HG02610 (cell line): Measurements from ENCODE around the gene KLRC2.
"Not testable (repeated sequence)": the region's sequence is repeated elsewhere in the genome, so short reads cannot be mapped to it uniquely, and the experiment has no call there.

Experiments
- ATAC-seq: cut with Tn5 transposase; IDR thresholded peaks from one replicate; pipeline ENCODE4 v1.9.1; 2021; ENCODE audit warnings: mild to moderate bottlenecking, moderate library complexity; ENCODE audit not compliant: unreplicated experiment

The KLRC2 gene

DNA sequence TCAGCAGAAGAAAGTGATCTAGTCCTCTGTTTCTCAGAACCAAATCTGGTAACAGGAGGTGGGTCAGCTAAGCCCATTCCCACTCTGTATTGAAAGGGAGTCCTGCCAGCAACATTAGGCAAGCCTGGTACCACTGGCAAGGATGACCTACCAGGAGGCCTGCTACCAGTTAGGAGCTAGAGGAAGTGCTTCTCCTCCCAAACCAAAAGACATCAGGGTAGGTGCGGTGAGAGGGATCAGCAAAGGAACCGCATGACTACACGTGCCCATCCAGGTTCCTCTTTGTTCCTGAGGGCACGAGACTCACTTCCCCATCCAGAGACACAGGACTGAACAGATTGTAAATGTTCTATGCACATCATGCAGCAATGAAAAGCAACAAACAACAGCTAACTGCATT lies 29.1 kb downstream of the KLRC2 start:
- no peak for ATAC-seq

DNA sequence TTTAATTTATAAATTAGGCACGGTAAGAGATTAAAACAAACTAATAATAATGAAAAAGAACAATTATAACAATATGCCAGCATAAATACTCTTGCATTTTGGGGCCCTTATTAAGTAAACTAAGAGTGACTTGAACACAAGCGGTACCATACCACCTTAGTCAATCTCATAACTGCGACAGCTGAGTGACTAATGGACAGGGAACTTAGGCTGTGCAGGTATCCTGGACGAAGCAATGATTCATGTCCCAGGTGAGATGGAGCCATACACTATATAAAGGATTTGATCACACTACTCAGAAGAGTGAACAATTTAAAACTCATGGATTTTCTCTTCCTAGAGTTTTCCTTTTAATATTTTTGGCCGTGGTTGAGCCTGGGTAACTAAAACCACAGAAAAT lies 30.5 kb downstream of the KLRC2 start:
- ATAC-seq: no peak

DNA sequence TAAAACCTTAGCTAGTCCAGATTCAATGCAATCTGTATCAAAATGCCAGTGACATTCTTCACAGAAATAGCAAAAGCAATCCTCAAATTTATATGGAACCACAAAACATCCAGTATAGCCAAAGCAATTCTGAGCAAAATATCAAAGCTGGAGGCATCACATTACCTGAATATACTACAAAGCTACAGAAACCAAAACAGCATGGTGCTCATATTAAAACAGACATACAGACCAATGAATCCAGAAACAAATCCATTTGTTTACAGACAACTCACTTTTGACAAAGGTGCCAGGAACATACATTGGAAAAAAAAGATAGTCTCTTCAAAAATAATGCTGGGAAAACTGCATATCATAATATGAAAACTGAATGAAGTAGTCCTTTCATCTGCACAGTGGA lies 31.0 kb downstream of the KLRC2 start:
- ATAC-seq: no peak

GRCh38 chr12:10400829-10401228 lies 35.0 kb downstream of the KLRC2 start:
- ATAC-seq: no peak

DNA sequence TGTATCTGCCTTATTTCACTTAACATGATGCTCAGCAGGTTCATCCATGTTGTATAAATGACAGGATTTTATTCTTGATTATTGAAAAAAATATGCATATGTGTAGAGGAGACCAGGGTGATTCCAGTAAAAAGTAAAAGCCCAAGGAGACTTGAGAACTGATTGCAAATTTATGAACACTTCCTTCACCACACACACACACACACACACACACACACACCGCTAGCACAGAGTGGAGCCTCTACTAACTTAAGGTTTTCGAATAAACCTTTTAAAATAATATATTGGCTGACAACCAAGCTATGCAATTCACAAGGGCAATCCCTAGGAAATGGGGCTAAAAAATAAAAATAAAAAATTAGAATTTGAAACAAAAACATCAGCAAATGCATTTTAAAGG lies 37.6 kb downstream of the KLRC2 start:
- no peak for ATAC-seq

DNA sequence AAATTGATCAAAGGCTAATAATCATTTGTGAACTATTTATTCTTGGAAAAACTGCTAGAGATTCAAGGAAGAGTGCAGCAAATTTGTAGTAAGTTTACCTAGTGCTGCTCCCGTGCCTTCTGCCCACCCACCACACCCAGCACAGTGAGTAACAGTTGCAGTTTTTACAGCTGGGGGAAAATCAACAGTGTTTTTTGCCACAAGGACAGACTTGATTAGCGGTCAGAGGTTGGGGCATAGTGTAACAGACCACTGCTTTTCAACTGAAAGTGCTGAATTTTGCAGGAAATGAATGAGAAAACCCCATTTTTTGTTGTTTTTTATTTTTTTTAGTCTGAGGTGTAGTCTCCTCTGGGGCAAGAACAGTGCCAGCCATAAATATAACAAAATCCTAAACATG lies 38.5 kb downstream of the KLRC2 start:
- ATAC-seq: no peak

GRCh38 chr12:10396176-10396575 lies 39.6 kb downstream of the KLRC2 start:
- not testable (repeated sequence) for ATAC-seq

DNA sequence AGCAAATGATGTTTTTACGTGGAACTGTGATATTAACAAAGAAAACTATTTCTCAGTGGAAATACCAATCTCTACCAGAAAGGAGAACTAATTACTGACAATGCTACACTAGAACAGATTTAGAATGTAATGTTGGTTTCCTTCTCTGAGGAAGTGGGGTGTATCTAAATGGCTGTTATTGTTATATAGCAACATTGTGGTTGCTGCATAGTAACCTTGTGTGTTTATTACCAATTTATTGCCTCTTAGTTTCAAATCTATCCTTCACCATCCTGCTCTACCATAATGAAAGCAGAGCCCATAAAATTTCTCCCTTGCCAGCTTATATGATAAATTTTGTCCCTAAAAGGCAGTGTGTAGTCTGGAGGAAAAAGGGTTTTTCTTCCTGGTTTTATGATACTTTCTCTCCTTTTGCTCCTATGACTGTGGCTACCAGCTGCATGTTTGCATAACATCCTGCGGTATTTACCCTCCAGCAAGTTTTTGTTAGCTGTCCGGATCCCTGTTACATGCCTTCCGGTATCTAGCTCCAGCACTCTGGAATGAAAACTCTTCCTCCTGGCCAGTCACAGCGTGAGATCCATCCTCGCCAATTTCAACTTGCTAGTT lies 40.3 kb downstream of the KLRC2 start:
- ATAC-seq: peak; percentile 77

GRCh38 chr12:10394531-10395152 lies 41.2 kb downstream of the KLRC2 start:
- ATAC-seq: not testable (repeated sequence)

DNA sequence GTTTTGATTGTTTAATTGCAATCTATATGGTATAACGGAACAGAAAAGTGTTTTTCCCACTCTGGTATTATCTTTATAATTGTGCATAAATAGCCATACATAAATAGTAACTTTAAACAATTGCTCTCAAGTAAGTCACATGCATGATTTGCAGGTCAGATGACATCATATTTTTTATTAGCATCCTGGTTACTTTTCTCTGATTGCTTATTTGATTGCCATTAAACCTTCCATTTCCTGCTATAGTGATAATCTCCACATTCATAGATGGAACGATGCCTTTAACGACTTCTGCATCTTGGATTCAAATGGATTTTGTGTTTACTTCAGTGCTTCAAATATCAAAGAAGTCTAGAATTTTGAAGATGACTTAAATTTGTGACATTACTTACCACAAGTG lies 42.5 kb downstream of the KLRC2 start:
- ATAC-seq: no peak

DNA sequence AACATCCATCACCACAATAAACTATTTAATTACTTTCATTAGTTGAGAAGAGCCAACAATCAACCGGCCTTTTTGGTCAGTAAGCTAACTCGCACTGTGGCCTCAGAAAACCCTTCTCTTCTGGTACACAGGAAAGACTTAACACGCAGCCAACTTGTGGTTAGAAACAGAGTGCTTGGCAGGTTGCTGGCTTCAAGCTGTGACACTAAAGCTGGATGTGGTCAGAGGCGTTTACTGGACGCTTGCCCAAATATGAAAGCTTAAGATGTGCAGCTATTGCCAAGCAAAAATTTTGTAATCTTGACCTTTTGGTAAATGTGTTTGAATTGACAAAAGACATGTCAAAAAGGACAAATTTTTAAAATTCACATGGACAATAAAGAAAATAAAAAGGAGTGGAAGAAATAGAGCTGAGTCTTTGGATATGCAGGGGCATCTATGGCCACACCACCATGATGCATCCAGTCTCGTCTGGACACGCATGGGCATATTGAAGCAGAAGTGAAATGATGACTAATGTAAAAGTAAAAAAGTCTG lies 43.3 kb downstream of the KLRC2 start:
- ATAC-seq: peak; percentile 72

- ATAC-seq: not testable (repeated sequence)
Measured at GRCh38 chr12:10390991-10391390, 44.8 kb downstream of the KLRC2 start.

DNA sequence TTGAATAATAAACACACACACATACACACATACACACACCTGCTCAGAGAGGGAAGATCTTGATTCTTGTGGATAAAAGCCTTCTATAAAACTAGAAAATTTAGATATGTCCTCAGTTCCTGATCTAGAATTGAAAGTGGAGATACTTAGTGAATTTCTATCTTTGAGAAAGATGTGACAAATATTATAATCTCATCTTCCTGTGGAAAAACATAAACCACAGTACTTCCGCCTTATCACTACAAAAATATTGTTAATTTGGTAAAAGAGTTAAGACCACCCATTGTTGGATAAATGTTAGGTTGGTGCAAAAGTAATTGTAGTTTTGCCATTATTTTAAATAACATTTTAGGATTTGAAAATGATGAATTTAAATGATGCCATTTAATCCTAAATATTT lies 45.9 kb downstream of the KLRC2 start, which contains the start of gene KLRK1:
Gene KLRK1, minus strand, starts transcription at position 138 of the 400 bp plus-strand sequence. CDS start 1,231 bp downstream, outside the sequence.
- ATAC-seq: no peak

DNA sequence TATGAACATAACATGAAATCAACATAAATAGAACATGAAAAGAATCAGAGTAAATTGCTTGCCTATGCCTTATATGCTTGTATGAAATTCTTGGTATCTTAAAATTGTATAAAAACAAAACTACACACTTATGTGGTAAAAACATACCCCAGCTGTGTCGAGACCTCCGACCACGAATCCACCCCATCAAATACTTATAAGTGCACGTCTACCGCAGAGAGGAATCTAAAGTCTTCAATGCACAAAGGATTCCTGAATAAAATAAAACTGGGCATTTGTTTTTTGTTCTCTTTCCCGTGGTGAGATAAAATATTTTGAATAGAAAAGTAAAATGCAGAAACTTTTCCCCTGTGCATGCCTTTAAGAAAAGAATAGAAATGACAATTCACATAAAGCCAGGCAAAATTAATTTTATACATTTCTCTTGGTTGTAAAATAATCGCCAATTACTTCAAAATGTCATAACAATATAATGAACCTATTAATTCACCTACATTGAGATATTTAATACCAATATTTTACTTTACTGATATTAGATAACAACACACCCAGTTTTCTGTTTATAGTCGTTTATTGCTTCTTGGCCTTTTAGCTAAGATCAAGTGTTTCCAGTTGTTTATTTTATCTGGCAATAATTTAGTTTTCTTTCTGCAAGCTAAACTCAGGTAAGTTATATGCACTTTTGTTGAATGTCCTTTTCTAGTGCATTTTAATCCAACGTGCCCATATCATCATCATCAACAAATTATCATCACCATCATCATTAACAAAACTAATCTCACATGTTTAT lies 47.0 kb downstream of the KLRC2 start:
- ATAC-seq: no peak

DNA sequence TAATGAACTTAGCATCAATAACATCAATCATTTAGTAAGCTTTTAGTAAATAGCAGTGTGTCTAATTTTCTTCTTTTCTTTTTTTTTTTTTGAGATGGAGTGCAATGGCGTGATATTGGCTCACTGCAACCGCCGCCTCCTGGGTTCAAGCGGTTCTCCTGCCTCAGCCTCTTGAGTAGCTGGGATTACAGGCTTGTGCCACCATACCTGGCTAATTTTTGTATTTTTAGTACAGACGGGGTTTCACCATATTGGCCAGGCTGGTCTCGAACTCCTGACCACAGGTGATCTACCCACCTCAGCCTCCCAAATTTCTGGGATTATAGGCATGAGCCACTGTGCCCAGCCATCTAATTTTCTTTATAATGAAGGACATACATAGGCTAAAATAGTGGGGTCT lies 48.3 kb downstream of the KLRC2 start:
- ATAC-seq: not testable (repeated sequence)

- no peak for ATAC-seq
Measured at GRCh38 chr12:10386857-10387256, 49.0 kb downstream of the KLRC2 start.

GRCh38 chr12:10385166-10385613 lies 50.6 kb downstream of the KLRC2 start:
- no peak for ATAC-seq

GRCh38 chr12:10384191-10384590 lies 51.6 kb downstream of the KLRC2 start:
- no peak for ATAC-seq

GRCh38 chr12:10381928-10382628 lies 53.7 kb downstream of the KLRC2 start:
- no peak for ATAC-seq
